ENCODE measurements around the gene TCHH.

DNA sequence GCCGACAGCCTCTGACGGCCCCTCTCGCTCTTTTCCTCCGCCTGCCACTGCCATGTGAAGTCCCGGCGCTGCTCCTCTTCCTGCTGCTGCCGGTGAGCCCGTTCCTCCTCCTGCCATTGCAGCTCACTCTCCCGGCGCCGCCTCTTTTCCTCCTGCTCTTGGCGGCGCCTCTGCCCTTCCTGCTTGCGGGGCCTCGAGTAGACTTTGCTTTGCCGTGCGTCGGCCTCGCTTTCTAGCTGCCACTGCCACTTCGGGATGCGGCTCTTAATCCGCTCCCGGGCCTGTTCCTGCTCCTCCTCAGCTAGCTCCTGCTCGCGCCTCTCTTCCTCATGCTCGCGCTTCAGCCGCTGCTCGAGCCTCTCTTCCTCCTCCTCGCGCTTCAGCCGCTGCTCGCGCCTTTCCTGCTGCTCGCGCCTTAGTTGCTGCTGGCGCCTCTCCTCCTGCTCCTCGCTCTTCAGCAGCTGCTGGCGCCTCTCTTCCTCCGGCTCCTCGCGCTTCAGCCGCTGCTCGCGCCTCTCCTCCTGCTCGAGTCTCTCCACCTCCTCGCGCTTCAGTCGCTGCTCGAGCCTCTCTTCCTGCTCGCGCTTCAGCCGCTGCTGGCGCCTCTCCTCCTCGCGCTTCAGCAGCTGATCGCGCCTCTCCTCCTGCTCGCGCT, 4.3 kb downstream of the TCHH start:
- no peak for TF ChIP-seq EP300 (IDR thresholded peaks at IDR 0.05; ENCODE audit: borderline replicate concordance)
- no peak for TF ChIP-seq TAF1 (IDR thresholded peaks at IDR 0.05; ENCODE audit: low read depth)
- peak; percentile 89 for TF ChIP-seq MAX (IDR thresholded peaks at IDR 0.05)
- no peak for TF ChIP-seq RAD21 (IDR thresholded peaks at IDR 0.05; ENCODE audit: low read depth)
- TF ChIP-seq FOXM1 (IDR thresholded peaks at IDR 0.05; ENCODE audit: borderline replicate concordance, low read depth), result no peak
- TF ChIP-seq YY1 (IDR thresholded peaks at IDR 0.05; ENCODE audit: low read depth), result no peak
- no peak for TF ChIP-seq EGR1 (IDR thresholded peaks at IDR 0.05)
- TF ChIP-seq USF1 (IDR thresholded peaks at IDR 0.05), result no peak
- TF ChIP-seq CREB1 (IDR thresholded peaks at IDR 0.05; ENCODE audit: low read depth), result no peak
- TF ChIP-seq TEAD4 (IDR thresholded peaks at IDR 0.05), result no peak
